ENCODE measurements around the gene BCL2L15.

GRCh38 chr1:113899111-113899510 is 11.7 kb upstream of the BCL2L15 start:
- TF ChIP-seq CTCF (IDR thresholded peaks at IDR 0.05), result no peak
- no peak for TF ChIP-seq POLR2A (IDR thresholded peaks at IDR 0.05)

Data from prostate gland (tissue), 2 donors.